ENCODE results near the gene DIS3L2. TPM values are rescaled to one million over a fixed set of nuclear protein-coding genes. Genes with fewer than 3 reads are reported as not detected.
"Not testable (repeated sequence)": the region's sequence is repeated elsewhere in the genome, so short reads cannot be mapped to it uniquely, and the experiment has no call there.

Gene DIS3L2
- total and polyA plus RNA-seq, 7 donors: 10.7 to 20.8 (median 16.0) TPM

- DNase-seq (no peak), ATAC-seq (no peak)
- H3K4me1 ChIP-seq: no peaks in the 10 kb centered on the region
- 83 to 89% (median 88%) methylated on average over 2 of the region's 2 CpGs for WGBS, 3 donors
- no peaks in the 10 kb centered on the region for H3K27me3 ChIP-seq (ENCODE audit: insufficient read depth in 3 of 3, low read length in 2 of 3)
- intact Hi-C loops (cut with DNase I): no loop called here
- TF ChIP-seq CTCF (IDR thresholded peaks at IDR 0.05): no peak
- no peak overlapping the region for H3K4me3 ChIP-seq
- no peaks in the 10 kb centered on the region for H3K36me3 ChIP-seq (ENCODE audit: insufficient read depth in 1 of 2, low read depth in 1 of 2)
- no peak overlapping the region for H3K27ac ChIP-seq
- H3K9me3 ChIP-seq: no peaks in the 10 kb centered on the region
Measured at GRCh38 chr2:232103140-232103737, 141.7 kb downstream of the DIS3L2 start.

GRCh38 chr2:232104076-232104646 lies 142.6 kb downstream of the DIS3L2 start:
- no peak for ATAC-seq
- no peaks in the 10 kb centered on the region for H3K27me3 ChIP-seq (ENCODE audit: insufficient read depth in 3 of 3, low read length in 2 of 3)

GRCh38 chr2:232111551-232111950 lies 150.0 kb downstream of the DIS3L2 start:
- H3K27ac ChIP-seq: no peak overlapping the region
- peaks cover 3% of the 10 kb centered on the region for H3K4me1 ChIP-seq
- H3K27me3 ChIP-seq (ENCODE audit: insufficient read depth in 3 of 3, low read length in 2 of 3): no peaks in the 10 kb centered on the region
- DNase-seq (no peak), ATAC-seq (no peak)
- 93 to 97% (median 97%) methylated on average over 1 of the region's 1 CpG for WGBS, 3 donors
- H3K9me3 ChIP-seq: no peaks in the 10 kb centered on the region
- no peak overlapping the region for H3K4me3 ChIP-seq
- H3K36me3 ChIP-seq (ENCODE audit: insufficient read depth in 1 of 2, low read depth in 1 of 2): no peaks in the 10 kb centered on the region
- TF ChIP-seq CTCF (IDR thresholded peaks at IDR 0.05): no peak
- intact Hi-C loops (cut with DNase I): no loop called here

More at GRCh38 chr2:232104076-232104646, 142.6 kb downstream of the DIS3L2 start:
- TF ChIP-seq CTCF (IDR thresholded peaks at IDR 0.05): no peak
- intact Hi-C loops (cut with DNase I): no loop called here
- no peak overlapping the region for H3K4me3 ChIP-seq
- no peak overlapping the region for H3K27ac ChIP-seq
- no peaks in the 10 kb centered on the region for H3K36me3 ChIP-seq (ENCODE audit: insufficient read depth in 1 of 2, low read depth in 1 of 2)
- no peak for DNase-seq
- WGBS, 3 donors: 92 to 98% (median 98%) methylated on average over 2 of the region's 2 CpGs
- H3K4me1 ChIP-seq: no peaks in the 10 kb centered on the region
- H3K9me3 ChIP-seq: no peaks in the 10 kb centered on the region

- no peak overlapping the region for H3K4me3 ChIP-seq
- no peak for ATAC-seq
- intact Hi-C loops (cut with DNase I): no loop called here
- no peak overlapping the region for H3K27ac ChIP-seq
- H3K36me3 ChIP-seq (ENCODE audit: insufficient read depth in 1 of 2, low read depth in 1 of 2): no peaks in the 10 kb centered on the region
- no peaks in the 10 kb centered on the region for H3K9me3 ChIP-seq
- H3K4me1 ChIP-seq: peaks cover 3% of the 10 kb centered on the region
- no peak for DNase-seq
- WGBS, 3 donors: 93 to 100% (median 94%) methylated on average over 1 of the region's 1 CpG
- no peak for TF ChIP-seq CTCF (IDR thresholded peaks at IDR 0.05)
- H3K27me3 ChIP-seq (ENCODE audit: insufficient read depth in 3 of 3, low read length in 2 of 3): no peaks in the 10 kb centered on the region
Measured at GRCh38 chr2:232113821-232114220, 152.3 kb downstream of the DIS3L2 start.

GRCh38 chr2:232115728-232116361 lies 154.3 kb downstream of the DIS3L2 start:
- intact Hi-C loops (cut with DNase I): not testable (repeated sequence)
- peak in 3 of 4 donors; percentile 59 to 85 (median 76) for ATAC-seq
- 61 to 87% (median 67%) methylated on average over 6 of the region's 6 CpGs for WGBS, 3 donors

More at GRCh38 chr2:232115728-232116361, 154.3 kb downstream of the DIS3L2 start:
- not testable (repeated sequence) for H3K27me3 ChIP-seq (ENCODE audit: insufficient read depth in 3 of 3, low read length in 2 of 3); H3K4me1 ChIP-seq; DNase-seq; H3K9me3 ChIP-seq; H3K4me3 ChIP-seq; H3K27ac ChIP-seq; H3K36me3 ChIP-seq (ENCODE audit: insufficient read depth in 1 of 2, low read depth in 1 of 2)
